GM12892 (cell line): Measurements from ENCODE around the gene SLC22A17.

ENCODE experiments used
- POLR2AphosphoS5 ChIP-seq: IDR thresholded peaks from 2 replicates; pipeline ENCODE4 v1.6.1; 2011; ENCODE audit warnings: low read depth, low read length, control low read depth
- TAF1 ChIP-seq: IDR thresholded peaks from 2 replicates; pipeline ENCODE4 v1.6.1; 2011; ENCODE audit warnings: low read depth, mild to moderate bottlenecking, control low read depth, low read length, borderline replicate concordance

DNA sequence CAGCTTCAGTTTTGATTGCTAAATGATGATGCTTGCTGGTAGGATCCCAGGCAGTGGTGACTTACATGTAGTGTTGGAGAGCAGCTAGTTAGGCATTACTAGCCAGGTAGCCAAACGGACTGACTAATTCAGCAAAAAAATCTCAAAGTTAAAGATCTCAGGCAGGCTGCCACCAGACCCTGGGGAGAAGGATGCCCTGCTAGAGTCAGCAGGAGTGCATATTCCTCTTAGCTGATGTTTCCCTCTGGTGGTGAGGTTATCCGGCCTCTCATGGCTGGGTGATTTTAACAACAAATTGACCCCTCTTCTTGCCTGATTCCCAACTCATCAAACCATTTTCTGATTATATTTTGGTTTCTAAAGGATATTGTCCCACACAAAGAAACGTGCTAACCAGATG lies 9.5 kb upstream of the SLC22A17 start:
- TF ChIP-seq POLR2AphosphoS5 = no peak
- no peak for TF ChIP-seq TAF1
